GM18519 (cell line): Measurements from ENCODE around the gene UBXN7.
"Not testable (repeated sequence)": the region's sequence is repeated elsewhere in the genome, so short reads cannot be mapped to it uniquely, and the experiment has no call there.

ENCODE experiments used
- ATAC-seq: cut with Tn5 transposase; IDR thresholded peaks from one replicate; pipeline ENCODE4 v1.9.1; 2021; ENCODE audit warnings: mild to moderate bottlenecking, moderate library complexity; ENCODE audit not compliant: unreplicated experiment, low FRiP score

UBXN7 gene

GRCh38 chr3:196360586-196360985 is 71.6 kb downstream of the UBXN7 start:
- no peak for ATAC-seq

- not testable (repeated sequence) for ATAC-seq
Observed at GRCh38 chr3:196358540-196358939, 73.7 kb downstream of the UBXN7 start.

- ATAC-seq, result no peak
Observed at GRCh38 chr3:196357905-196358304, 74.3 kb downstream of the UBXN7 start.

- no peak for ATAC-seq
Observed at GRCh38 chr3:196356556-196356955, 75.7 kb downstream of the UBXN7 start.

- no peak for ATAC-seq
Observed at GRCh38 chr3:196355668-196356067, 76.6 kb downstream of the UBXN7 start.

- ATAC-seq, result no peak
Observed at GRCh38 chr3:196354132-196354531, 78.1 kb downstream of the UBXN7 start.

- ATAC-seq, result no peak
Observed at GRCh38 chr3:196351541-196351940, 80.7 kb downstream of the UBXN7 start.

GRCh38 chr3:196350067-196350466 is 82.2 kb downstream of the UBXN7 start:
- ATAC-seq, result no peak

GRCh38 chr3:196348698-196349097 is 83.5 kb downstream of the UBXN7 start:
- ATAC-seq, result no peak

- no peak for ATAC-seq
Observed at GRCh38 chr3:196344663-196345062, 87.6 kb downstream of the UBXN7 start.

GRCh38 chr3:196343917-196344316 is 88.3 kb downstream of the UBXN7 start:
- not testable (repeated sequence) for ATAC-seq

GRCh38 chr3:196341137-196341536 is 91.1 kb downstream of the UBXN7 start:
- ATAC-seq, result no peak

GRCh38 chr3:196340466-196340865 is 91.8 kb downstream of the UBXN7 start:
- ATAC-seq, result no peak

- ATAC-seq, result no peak
Observed at GRCh38 chr3:196339493-196340254, 92.6 kb downstream of the UBXN7 start.

GRCh38 chr3:196339044-196339443 is 93.2 kb downstream of the UBXN7 start:
- no peak for ATAC-seq

- no peak for ATAC-seq
Observed at GRCh38 chr3:196336319-196337145, 95.7 kb downstream of the UBXN7 start.

- ATAC-seq, result no peak
Observed at GRCh38 chr3:196335503-196335948, 96.7 kb downstream of the UBXN7 start.

GRCh38 chr3:196334982-196335381 is 97.2 kb downstream of the UBXN7 start:
- no peak for ATAC-seq

GRCh38 chr3:196332168-196332567 is 100.1 kb downstream of the UBXN7 start:
- ATAC-seq, result no peak

- no peak for ATAC-seq
Observed at GRCh38 chr3:196327405-196327804, 104.8 kb downstream of the UBXN7 start.

- no peak for ATAC-seq
Observed at GRCh38 chr3:196326936-196327335, 105.3 kb downstream of the UBXN7 start.

- no peak for ATAC-seq
Observed at GRCh38 chr3:196323691-196324090, 108.5 kb downstream of the UBXN7 start.
